Retinal pigment epithelial cell (primary cell): ENCODE results near the gene NLRP5.
"Not testable (repeated sequence)": the region's sequence is repeated elsewhere in the genome, so short reads cannot be mapped to it uniquely, and the experiment has no call there.

ENCODE experiments used
- DNase-seq: peaks from one replicate; pipeline ENCODE4 v3.0.0-alpha.2; 2010; ENCODE audit warnings: low read depth
- H3K4me3 ChIP-seq: 2 replicates; pipeline ENCODE4 v1.5.1; 2011; ENCODE audit warnings: mild to moderate bottlenecking, low read length, control low read depth, moderate library complexity
- CTCF ChIP-seq: conservative IDR thresholded peaks from 2 replicates; pipeline ENCODE4 v1.5.1; 2011; ENCODE audit warnings: low read depth, low read length, control low read depth, inconsistent platforms

The NLRP5 gene

DNA sequence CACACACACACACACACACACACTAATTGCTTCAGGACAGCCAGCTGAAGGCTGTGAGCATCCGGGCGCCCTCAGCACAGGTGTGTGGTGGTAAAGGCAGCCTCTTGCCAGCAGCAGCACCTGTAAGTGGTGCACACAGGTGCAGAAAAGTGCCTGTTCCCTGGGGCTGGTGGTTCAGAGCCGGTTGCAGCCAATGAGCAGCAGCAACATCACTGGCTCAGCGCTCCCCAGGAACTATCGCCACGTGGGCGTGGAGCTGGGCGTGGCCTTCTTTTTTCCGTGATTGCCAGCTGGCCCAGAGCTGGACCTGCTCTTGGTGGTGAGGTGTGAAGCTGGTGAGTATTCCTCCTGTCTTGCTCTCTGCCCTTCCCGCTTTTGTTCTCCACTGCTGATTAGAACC is at the start of gene NLRP5:
NLRP5 (plus strand) TSS at position 289 of the 400 bp plus-strand sequence.
- DNase-seq = no peak
- H3K4me3 ChIP-seq = no peak within 1 kb of the TSS
- no peak for TF ChIP-seq CTCF

- H3K4me3 ChIP-seq = no peak overlapping the region
- DNase-seq = no peak
- TF ChIP-seq CTCF = no peak
Observed at GRCh38 chr19:55939206-55939605, 47.4 kb upstream of the NLRP5 start.

DNA sequence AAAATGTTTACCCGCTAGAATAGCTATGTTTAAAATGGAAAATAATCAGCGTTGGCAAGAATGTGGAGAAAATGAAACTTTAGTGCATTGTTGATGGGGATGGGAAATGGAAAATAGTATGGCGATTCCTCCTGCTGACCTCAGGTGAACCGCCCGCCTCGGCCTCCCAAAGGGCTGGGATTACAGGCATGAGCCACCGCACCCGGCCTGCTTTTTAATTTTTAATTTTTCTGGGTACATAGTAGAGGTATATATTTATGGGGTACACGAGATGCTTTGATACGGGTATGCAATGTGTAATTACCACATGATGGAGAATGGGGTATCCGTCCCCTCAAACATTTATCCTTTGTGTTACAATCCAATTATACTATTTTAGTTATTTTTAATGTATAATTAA is 46.3 kb upstream of the NLRP5 start:
- TF ChIP-seq CTCF = no peak
- no peak overlapping the region for H3K4me3 ChIP-seq
- no peak for DNase-seq

DNA sequence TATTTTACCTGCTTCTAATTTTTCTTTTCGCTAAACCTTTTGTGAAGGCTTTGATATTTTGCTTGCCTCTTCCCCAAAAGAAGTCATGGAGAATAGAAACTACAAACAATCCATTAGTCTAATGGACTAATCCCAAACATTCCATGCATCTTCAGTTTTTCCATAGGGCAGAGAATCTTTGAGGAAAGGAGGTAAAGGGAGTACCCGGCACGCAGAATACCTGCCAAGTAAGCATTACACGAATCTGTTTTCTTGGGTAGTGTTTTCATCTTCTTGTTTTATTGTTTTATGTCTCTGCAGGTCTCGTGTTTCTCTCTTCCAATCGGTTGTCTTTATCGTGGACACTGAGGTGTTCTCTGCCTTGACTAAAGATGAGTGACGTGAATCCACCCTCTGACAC is 39.0 kb upstream of the NLRP5 start, which contains the start of gene NLRP8:
NLRP8 (plus strand) TSS at position 301 of the 400 bp plus-strand sequence.
- TF ChIP-seq CTCF = no peak
- DNase-seq = no peak
- no peak within 1 kb of the TSS for H3K4me3 ChIP-seq

DNA sequence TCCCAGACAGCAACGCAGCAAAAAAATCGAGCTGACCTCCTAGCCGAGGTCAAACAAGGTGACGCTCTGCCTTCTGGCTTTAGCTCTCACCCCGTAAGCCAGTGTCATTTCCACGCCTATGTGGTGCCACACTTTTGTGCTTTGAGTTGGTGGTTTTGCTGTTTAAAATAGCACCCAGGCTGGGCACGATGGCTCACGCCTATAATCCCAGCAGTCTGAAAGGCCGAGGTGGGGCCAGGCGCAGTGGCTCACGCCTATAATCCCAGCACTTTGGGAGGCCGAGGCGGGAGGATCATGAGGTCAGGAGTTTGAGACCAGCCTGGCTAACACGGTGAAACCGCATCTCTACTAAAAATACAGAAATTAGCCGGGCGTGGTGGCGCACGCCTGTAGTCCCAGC is 36.0 kb upstream of the NLRP5 start:
- H3K4me3 ChIP-seq, DNase-seq: not testable (repeated sequence)

DNA sequence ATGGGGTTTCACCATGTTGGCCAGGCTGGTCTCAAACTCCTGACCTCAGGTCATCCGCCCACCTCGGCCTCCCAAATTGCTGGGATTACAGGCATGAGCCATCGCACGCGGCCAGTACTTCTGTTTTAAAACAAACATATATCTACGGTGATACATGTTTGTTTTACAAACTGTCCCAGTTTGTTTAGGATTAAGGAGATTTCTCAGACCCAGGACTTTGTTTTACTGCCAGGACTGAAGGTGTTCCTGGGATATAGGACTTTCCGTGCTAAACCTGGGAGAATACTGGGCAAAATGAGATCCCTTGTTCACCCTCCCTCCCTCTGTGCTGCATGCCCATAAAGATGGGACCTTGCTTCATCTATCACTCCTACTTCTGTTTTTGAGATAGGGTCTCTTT is 30.1 kb upstream of the NLRP5 start:
- no peak for DNase-seq
- no peak for TF ChIP-seq CTCF
- H3K4me3 ChIP-seq = no peak overlapping the region

DNA sequence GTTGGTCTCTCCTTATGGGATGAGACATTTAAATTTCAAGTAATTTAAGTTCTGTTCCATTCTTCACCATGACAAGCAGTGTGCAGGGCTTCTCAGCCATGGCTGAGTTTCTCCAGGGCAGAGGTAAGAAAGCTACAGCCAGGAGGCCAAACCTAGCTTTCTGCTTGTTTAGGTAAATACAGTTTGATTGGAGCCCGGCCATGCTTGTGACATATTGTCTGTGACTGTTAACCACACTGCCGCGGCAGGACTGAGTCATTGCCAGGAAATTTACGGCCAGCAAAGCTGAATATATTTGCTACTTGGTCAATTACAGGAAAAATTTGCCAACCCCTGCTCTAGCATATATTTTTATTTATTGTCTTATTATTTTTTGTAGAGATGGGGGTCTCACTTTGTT is 28.2 kb upstream of the NLRP5 start:
- no peak for TF ChIP-seq CTCF
- no peak overlapping the region for H3K4me3 ChIP-seq
- DNase-seq = no peak
